NCI-H345 treated with DMSO at 0.1 percent for 48 hours (cell line): ENCODE results near the gene PCSK9.

Experiments used
- DNase-seq: peaks from one replicate; lab custom pipeline; 2025; ENCODE audit not compliant: unreplicated experiment; lab: John Stamatoyannopoulos, UW

PCSK9 gene

GRCh38 chr1:55057270-55057955, 18.1 kb downstream of the PCSK9 start:
- DNase-seq: no peak

- DNase-seq: no peak
Measured at GRCh38 chr1:55057956-55058298, 18.6 kb downstream of the PCSK9 start.

- no peak for DNase-seq
Measured at GRCh38 chr1:55059302-55060132, 20.2 kb downstream of the PCSK9 start.

- DNase-seq: peak; percentile 96
Measured at GRCh38 chr1:55060133-55060999, 21.0 kb downstream of the PCSK9 start.

- no peak for DNase-seq
Measured at GRCh38 chr1:55061000-55061705, 21.8 kb downstream of the PCSK9 start.

GRCh38 chr1:55061706-55062321, 22.5 kb downstream of the PCSK9 start:
- no peak for DNase-seq

GRCh38 chr1:55062801-55063576, 23.6 kb downstream of the PCSK9 start:
- DNase-seq: no peak

GRCh38 chr1:55063577-55063942, 24.2 kb downstream of the PCSK9 start:
- peak; percentile 42 for DNase-seq

- DNase-seq: peak; percentile 79
Measured at GRCh38 chr1:55064071-55064581, 24.8 kb downstream of the PCSK9 start.

- peak; percentile 10 for DNase-seq
Measured at GRCh38 chr1:55064861-55065263, 25.5 kb downstream of the PCSK9 start.

GRCh38 chr1:55065648-55066047, 26.3 kb downstream of the PCSK9 start:
- DNase-seq: no peak

- peak; percentile 22 for DNase-seq
Measured at GRCh38 chr1:55067022-55067778, 27.9 kb downstream of the PCSK9 start.

GRCh38 chr1:55067914-55068313, 28.6 kb downstream of the PCSK9 start:
- no peak for DNase-seq

- no peak for DNase-seq
Measured at GRCh38 chr1:55068638-55069037, 29.3 kb downstream of the PCSK9 start.

GRCh38 chr1:55069280-55069679, 29.9 kb downstream of the PCSK9 start:
- DNase-seq: no peak

- no peak for DNase-seq
Measured at GRCh38 chr1:55070293-55071164, 31.2 kb downstream of the PCSK9 start.

GRCh38 chr1:55071477-55071876, 32.1 kb downstream of the PCSK9 start:
- peak; percentile 26 for DNase-seq
